ENCODE data around the gene FXN. TPM values are rescaled to one million over a fixed set of nuclear protein-coding genes. Genes with fewer than 3 reads are reported as not detected.

Gene FXN
- total and polyA plus RNA-seq, 12 donors: 10.3 to 38.7 (median 22.0) TPM

DNA sequence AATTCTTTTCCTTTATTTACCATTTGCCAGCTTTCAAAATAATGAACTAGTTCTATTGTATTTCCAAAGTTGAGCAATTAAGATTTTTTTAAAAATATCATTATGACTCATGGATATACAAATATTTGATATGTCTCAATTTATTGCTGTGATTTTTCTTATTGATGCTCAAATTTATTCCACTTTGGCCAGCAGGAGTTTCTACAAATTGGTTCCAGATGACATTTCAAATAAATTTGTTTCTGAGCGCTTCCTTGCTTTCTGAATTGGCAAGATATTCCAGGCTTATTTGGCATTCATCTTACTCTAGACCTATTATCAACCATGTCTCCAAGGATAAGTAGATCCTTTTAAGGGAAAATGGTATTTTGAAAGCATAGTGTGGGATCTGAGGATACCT is 80.1 kb downstream of the FXN start:
- no peak overlapping the region for H3K4me3 ChIP-seq
- 68 to 91% (median 80%) methylated on average over 1 of the region's 1 CpG for WGBS, 4 donors
- TF ChIP-seq POLR2A (IDR thresholded peaks at IDR 0.05): no peak
- TF ChIP-seq, protein P1, sequence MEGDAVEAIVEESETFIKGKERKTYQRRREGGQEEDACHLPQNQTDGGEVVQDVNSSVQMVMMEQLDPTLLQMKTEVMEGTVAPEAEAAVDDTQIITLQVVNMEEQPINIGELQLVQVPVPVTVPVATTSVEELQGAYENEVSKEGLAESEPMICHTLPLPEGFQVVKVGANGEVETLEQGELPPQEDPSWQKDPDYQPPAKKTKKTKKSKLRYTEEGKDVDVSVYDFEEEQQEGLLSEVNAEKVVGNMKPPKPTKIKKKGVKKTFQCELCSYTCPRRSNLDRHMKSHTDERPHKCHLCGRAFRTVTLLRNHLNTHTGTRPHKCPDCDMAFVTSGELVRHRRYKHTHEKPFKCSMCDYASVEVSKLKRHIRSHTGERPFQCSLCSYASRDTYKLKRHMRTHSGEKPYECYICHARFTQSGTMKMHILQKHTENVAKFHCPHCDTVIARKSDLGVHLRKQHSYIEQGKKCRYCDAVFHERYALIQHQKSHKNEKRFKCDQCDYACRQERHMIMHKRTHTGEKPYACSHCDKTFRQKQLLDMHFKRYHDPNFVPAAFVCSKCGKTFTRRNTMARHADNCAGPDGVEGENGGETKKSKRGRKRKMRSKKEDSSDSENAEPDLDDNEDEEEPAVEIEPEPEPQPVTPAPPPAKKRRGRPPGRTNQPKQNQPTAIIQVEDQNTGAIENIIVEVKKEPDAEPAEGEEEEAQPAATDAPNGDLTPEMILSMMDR (IDR thresholded peaks at IDR 0.05): no peak
- DNase-seq: no peak
- intact Hi-C loops (cut with DNase I): loop anchor here in 1 of 2 donors (10.0 kb wide), 1 partner anchor 49 kb away; no protein-coding TSS in a partner anchor
- no peak overlapping the region for H3K27ac ChIP-seq
- H3K9me3 ChIP-seq (replicated peaks in 1 of 3): no peaks in the 10 kb centered on the region
- no peaks in the 10 kb centered on the region for H3K36me3 ChIP-seq (replicated peaks in 1 of 2)
- H3K4me1 ChIP-seq (replicated peaks in 1 of 2): no peaks in the 10 kb centered on the region
- no peaks in the 10 kb centered on the region for H3K27me3 ChIP-seq

DNA sequence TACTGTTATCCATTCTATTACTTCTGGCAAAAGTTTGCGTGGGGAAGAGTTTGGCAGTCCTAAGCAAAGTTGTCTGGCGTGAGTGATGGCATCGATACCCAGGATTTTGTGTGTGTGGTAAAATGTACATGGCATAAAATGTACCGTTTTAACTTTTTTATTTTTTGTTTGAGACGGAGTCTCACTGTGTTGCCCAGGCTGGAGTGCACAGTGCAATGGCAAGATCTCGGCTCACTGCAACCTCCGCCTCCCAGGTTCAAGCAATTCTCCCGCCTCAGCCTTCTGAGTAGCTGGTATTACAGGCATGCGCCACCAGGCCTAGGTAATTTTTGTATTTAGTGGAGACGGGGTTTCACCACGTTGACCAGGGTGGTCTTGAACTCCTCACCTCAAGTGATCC is 83.1 kb downstream of the FXN start:
- TF ChIP-seq, protein P1 (IDR thresholded peaks at IDR 0.05): no peak
- TF ChIP-seq POLR2A (IDR thresholded peaks at IDR 0.05): no peak
- intact Hi-C loops (cut with DNase I): loop anchor here in 1 of 2 donors (10.0 kb wide), 1 partner anchor 46 kb away; no protein-coding TSS in a partner anchor
- DNase-seq: no peak
- no peaks in the 10 kb centered on the region for H3K9me3 ChIP-seq (replicated peaks in 1 of 3)
- no peak overlapping the region for H3K4me3 ChIP-seq
- no peaks in the 10 kb centered on the region for H3K27me3 ChIP-seq
- H3K36me3 ChIP-seq (replicated peaks in 1 of 2): no peaks in the 10 kb centered on the region
- peaks cover 6% of the 10 kb centered on the region in 2 donors for H3K4me1 ChIP-seq (replicated peaks in 1 of 2)
- no peak overlapping the region for H3K27ac ChIP-seq
- 87 to 99% (median 91%) methylated on average over 11 of the region's 11 CpGs for WGBS, 4 donors

DNA sequence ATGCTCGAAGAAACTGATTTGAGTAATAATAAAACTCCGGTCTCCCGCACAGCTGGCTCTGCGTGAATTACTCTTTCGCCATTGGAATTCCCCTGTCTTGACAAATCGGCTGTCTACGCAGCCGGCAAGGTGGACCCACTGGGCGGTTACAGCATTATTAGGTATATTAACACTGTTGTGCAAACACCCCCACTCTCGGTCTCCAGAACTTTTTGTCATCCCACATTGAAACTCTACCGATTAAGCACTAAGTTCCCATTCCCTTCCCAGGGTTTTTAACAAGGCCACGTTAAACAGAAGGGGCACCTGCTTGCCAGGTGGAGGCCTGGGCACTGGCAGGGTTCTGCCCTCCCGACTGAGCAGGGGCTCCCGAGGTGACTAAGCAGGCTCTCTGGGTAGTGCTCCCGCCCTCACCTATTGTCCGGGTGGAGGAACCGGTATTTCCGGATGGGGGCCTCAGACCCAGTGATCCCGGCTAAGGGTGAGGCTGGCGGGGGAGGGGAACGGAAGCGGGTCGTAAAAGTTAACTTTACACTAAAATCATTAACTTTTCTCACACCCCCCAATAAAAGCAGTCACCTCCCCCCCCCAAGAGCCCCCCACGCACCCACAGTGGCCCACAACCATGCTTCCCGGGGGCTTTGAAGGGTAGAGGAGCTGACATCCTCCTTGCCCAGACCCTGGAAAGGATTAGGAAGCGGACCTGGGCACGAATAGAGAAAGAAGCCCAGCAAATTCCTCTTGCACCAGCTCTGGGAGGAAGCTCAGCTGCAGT is 85.0 kb downstream of the FXN start:
- Histone ChIP-seq H3K9me3 (replicated peaks in 1 of 3) (no peaks in the 10 kb centered on the region), H3K36me3 (replicated peaks in 1 of 2) (no peaks in the 10 kb centered on the region), H3K27ac (peak overlapping the region in 2 of 5 donors; percentile 56 to 73), H3K27me3 (no peaks in the 10 kb centered on the region), H3K4me1 (replicated peaks in 1 of 2) (peaks cover 6% of the 10 kb centered on the region in 2 donors), H3K4me3 (peak overlapping the region in 2 of 4 donors; percentile 65 to 71)
- TF ChIP-seq, protein P1 (IDR thresholded peaks at IDR 0.05): no peak
- no peak for TF ChIP-seq POLR2A (IDR thresholded peaks at IDR 0.05)
- intact Hi-C loops (cut with DNase I): no loop called here
- WGBS, 4 donors: 48 to 55% (median 52%) methylated on average over 24 to 27 of the region's 27 CpGs
- peak in 1 of 7 donors; percentile 25 for DNase-seq

DNA sequence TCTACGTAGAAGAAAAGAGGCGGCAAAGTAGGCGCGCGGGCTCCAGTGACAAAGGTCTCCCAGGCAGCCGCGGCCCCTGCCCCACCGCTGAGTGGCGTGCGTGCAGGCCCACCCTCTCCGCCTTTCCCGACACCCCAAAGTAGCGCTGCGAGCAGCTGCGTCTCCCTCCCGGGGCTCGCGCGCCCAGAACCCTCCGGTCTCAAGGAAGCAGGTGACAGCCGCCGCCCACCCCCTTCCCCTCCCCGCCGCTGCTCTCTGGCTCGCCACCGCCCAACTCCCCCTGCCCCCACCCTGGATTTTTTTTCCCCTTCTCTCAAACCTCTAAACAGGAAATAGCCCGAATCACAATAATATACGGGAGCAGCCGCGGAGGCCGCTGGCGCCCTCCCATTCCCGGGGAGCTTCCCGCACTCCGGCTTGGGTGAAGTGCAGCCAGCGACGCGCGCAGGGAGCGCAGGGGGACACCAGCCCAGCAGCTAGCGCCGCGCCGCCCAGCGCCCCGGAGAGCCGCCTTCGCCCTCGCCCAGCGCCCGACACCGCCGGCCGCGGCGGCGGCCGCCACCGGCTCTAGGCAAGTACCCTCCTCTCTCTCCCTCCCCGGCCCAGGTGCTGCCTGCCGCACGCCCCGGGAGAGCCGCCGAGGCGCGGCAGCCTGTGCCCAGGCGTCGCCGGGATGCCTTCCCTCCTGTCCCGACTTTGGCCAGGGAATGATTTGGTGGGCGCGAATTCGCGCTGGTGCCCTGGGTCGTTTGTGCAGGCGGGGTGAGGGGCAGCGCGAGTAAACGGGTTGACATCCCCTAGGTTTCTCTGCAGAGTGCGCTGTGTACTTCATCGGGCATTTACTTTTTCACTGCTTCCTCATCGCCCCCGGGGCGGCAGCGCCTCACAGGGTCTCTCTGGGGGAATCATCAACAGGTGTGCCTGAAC is 85.9 kb downstream of the FXN start:
- Histone ChIP-seq H3K4me3 (peak overlapping the region; percentile 19 to 91 (median 68)), H3K9me3 (replicated peaks in 1 of 3) (no peaks in the 10 kb centered on the region), H3K4me1 (replicated peaks in 1 of 2) (peaks cover 6% of the 10 kb centered on the region in 2 donors), H3K27ac (peak overlapping the region in 4 of 5 donors; percentile 43 to 75 (median 64)), H3K36me3 (replicated peaks in 1 of 2) (no peaks in the 10 kb centered on the region), H3K27me3 (no peaks in the 10 kb centered on the region)
- TF ChIP-seq POLR2A (IDR thresholded peaks at IDR 0.05): no peak
- TF ChIP-seq, protein P1 (IDR thresholded peaks at IDR 0.05): no peak
- intact Hi-C loops (cut with DNase I): no loop called here
- WGBS, 4 donors: 0 to 1% (median 0%) methylated on average over 23 to 86 of the region's 86 CpGs
- DNase-seq: peak in 6 of 7 donors; percentile 27 to 43 (median 39)
